ENCODE results near the gene UBE2J2.

The UBE2J2 gene

DNA sequence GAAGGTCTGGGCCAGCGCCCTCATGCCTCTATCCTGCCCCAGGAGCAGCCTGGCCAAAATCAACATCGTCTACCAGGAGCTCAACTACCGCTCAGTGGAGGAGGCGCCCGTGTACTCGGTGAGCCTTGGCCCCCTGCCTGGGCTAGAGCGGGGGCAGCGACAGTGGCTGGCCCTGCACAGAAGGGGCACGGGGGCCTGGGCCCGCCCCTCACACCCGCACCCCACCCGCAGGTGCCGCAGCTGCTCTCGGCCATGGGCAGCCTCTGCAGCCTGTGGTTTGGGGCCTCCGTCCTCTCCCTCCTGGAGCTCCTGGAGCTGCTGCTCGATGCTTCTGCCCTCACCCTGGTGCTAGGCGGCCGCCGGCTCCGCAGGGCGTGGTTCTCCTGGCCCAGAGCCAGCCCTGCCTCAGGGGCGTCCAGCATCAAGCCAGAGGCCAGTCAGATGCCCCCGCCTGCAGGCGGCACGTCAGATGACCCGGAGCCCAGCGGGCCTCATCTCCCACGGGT lies 17.4 kb upstream of the UBE2J2 start:
- no peaks in the 10 kb centered on the region for H3K36me3 ChIP-seq (ENCODE audit: control insufficient read depth, insufficient read depth, low read length)
- H3K27me3 ChIP-seq (replicated peaks; ENCODE audit: control insufficient read depth, insufficient read depth, low read length): no peaks in the 10 kb centered on the region
- no peak for DNase-seq (ENCODE audit: extremely low read depth, insufficient read length)
- no peak overlapping the region for H3K4me3 ChIP-seq (replicated peaks; ENCODE audit: low read depth, low read length)
- no peak for TF ChIP-seq CTCF (IDR thresholded peaks at IDR 0.05; ENCODE audit: insufficient read depth, low read length, poor library complexity, severe bottlenecking)

- no peak for DNase-seq (ENCODE audit: extremely low read depth, insufficient read length)
- Histone ChIP-seq H3K4me3 (replicated peaks; ENCODE audit: low read depth, low read length) (no peak overlapping the region), H3K36me3 (ENCODE audit: control insufficient read depth, insufficient read depth, low read length) (no peaks in the 10 kb centered on the region), H3K27me3 (replicated peaks; ENCODE audit: control insufficient read depth, insufficient read depth, low read length) (no peaks in the 10 kb centered on the region)
- TF ChIP-seq CTCF (IDR thresholded peaks at IDR 0.05; ENCODE audit: insufficient read depth, low read length, poor library complexity, severe bottlenecking): peak; percentile 57
Measured at GRCh38 chr1:1290238-1290731, 16.6 kb upstream of the UBE2J2 start.

DNA sequence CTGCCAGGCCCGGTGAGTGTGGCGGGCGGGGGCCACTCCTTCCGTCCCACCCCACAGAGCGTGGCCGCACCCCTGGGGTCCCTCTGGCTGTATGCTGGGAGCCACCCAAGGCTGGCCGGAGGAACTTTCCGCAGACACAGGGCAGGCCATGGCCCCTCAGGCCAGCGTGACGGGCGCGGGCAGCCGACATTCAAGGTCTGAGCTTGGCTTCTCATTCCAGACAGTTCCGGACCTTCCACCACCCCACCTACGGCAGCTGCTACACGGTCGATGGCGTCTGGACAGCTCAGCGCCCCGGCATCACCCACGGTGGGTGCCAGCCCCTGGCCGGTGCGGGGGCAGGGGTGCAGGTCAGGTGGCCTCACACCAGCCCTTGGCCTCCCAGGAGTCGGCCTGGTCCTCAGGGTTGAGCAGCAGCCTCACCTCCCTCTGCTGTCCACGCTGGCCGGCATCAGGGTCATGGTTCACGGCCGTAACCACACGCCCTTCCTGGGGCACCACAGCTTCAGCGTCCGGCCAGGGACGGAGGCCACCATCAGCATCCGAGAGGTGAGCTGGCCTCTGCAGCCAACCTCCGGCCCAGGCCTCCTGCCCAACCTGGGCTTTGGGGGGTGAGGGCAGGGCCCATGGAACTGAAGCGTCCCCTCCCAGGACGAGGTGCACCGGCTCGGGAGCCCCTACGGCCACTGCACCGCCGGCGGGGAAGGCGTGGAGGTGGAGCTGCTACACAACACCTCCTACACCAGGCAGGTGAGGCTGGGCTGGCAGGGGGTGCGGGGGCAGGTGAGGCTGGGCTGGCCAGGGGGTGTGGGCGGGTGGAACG lies 13.8 kb upstream of the UBE2J2 start:
- no peak for TF ChIP-seq CTCF (IDR thresholded peaks at IDR 0.05; ENCODE audit: insufficient read depth, low read length, poor library complexity, severe bottlenecking)
- Histone ChIP-seq H3K36me3 (ENCODE audit: control insufficient read depth, insufficient read depth, low read length) (no peaks in the 10 kb centered on the region), H3K4me3 (replicated peaks; ENCODE audit: low read depth, low read length) (no peak overlapping the region), H3K27me3 (replicated peaks; ENCODE audit: control insufficient read depth, insufficient read depth, low read length) (no peaks in the 10 kb centered on the region)
- DNase-seq (ENCODE audit: extremely low read depth, insufficient read length): peak; percentile 11

- no peak for TF ChIP-seq CTCF (IDR thresholded peaks at IDR 0.05; ENCODE audit: insufficient read depth, low read length, poor library complexity, severe bottlenecking)
- H3K36me3 ChIP-seq (ENCODE audit: control insufficient read depth, insufficient read depth, low read length): no peaks in the 10 kb centered on the region
- DNase-seq (ENCODE audit: extremely low read depth, insufficient read length): no peak
- no peaks in the 10 kb centered on the region for H3K27me3 ChIP-seq (replicated peaks; ENCODE audit: control insufficient read depth, insufficient read depth, low read length)
- no peak overlapping the region for H3K4me3 ChIP-seq (replicated peaks; ENCODE audit: low read depth, low read length)
Measured at GRCh38 chr1:1286313-1287261, 12.9 kb upstream of the UBE2J2 start.

DNA sequence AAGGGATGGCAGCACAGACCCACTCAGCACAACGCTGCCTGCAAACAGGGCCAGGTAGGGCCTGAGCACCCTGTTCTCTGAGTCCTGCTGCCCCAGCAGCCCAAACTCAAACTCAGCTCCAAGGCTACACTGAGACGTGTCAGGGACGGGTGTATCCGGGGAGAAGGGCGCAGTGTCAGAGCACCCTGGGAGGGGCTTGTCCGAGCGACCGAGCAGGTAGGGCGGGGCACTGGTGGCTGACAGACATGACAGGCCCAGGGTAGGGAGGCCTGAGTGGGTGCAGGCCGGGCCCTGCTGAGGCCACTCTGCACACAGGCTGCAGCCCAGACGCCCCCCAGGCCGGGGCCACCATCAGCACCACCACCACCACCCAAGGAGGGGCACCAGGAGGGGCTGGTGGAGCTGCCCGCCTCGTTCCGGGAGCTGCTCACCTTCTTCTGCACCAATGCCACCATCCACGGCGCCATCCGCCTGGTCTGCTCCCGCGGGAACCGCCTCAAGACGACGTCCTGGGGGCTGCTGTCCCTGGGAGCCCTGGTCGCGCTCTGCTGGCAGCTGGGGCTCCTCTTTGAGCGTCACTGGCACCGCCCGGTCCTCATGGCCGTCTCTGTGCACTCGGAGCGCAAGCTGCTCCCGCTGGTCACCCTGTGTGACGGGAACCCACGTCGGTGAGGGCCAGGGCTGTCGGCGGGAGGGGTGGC lies 12.1 kb upstream of the UBE2J2 start:
- no peaks in the 10 kb centered on the region for H3K27me3 ChIP-seq (replicated peaks; ENCODE audit: control insufficient read depth, insufficient read depth, low read length)

More for the DNA sequence above, 12.1 kb upstream of the UBE2J2 start:
- Histone ChIP-seq H3K36me3 (ENCODE audit: control insufficient read depth, insufficient read depth, low read length) (no peaks in the 10 kb centered on the region), H3K4me3 (replicated peaks; ENCODE audit: low read depth, low read length) (no peak overlapping the region)
- no peak for DNase-seq (ENCODE audit: extremely low read depth, insufficient read length)
- no peak for TF ChIP-seq CTCF (IDR thresholded peaks at IDR 0.05; ENCODE audit: insufficient read depth, low read length, poor library complexity, severe bottlenecking)

All from GM06990 (cell line).